Suppressor macrophage (primary cell): ENCODE measurements around the gene LGR4.
"Not testable (repeated sequence)": the region's sequence is repeated elsewhere in the genome, so short reads cannot be mapped to it uniquely, and the experiment has no call there.

Source experiments
- DNase-seq, 4 experiments: peaks; one replicate each; pipeline ENCODE4 v3.0.0-alpha.2; 2020 to 2022

LGR4 gene

GRCh38 chr11:27458182-27458581 lies 14.4 kb downstream of the LGR4 start:
- no peak for DNase-seq

DNA sequence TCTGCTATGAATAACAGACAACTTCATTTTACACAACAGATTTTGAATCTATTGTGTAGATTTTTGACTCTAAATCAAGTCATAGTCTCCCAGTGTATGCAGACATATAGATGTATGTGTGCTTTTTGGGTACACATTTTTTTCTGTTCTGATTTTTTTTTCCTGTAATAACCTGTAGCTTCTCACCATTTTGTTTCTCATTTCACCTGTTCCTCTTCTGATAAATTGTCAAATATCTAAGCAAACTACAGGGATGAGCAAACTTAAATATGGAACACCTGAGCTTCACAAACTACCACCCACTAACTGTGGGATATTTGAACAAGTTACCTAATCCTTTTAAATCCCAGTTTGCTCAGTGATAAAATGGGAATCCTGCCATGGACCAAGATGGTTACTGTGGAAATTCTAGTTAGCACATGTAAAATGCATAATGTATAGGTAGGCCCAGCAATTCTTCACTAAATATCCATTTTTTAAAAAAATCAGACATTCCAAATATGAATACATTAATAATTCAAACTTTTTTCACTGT lies 15.7 kb downstream of the LGR4 start:
- no peak for DNase-seq

- DNase-seq, result no peak
Observed at GRCh38 chr11:27456140-27456794, 16.3 kb downstream of the LGR4 start.

GRCh38 chr11:27455667-27456066 lies 16.9 kb downstream of the LGR4 start:
- DNase-seq, result no peak

DNA sequence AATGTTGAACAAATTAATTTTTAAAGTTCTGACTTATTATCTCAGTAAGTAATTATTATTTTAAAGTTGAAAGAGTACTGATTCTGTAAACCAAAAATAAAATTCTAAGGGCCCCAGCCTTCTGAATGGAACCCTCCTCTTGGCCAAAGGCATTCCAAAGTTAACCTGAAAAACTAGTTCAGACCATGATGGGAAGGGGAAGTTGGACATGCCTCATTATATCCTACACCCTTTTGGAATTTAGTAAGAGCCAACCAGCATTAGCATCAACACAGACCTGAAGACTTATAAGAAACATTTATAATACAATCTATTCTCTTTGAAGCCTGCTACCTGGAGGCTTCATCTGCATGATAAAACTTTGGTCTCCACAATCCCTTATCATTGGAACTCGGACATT lies 18.9 kb downstream of the LGR4 start:
- DNase-seq, result no peak

DNA sequence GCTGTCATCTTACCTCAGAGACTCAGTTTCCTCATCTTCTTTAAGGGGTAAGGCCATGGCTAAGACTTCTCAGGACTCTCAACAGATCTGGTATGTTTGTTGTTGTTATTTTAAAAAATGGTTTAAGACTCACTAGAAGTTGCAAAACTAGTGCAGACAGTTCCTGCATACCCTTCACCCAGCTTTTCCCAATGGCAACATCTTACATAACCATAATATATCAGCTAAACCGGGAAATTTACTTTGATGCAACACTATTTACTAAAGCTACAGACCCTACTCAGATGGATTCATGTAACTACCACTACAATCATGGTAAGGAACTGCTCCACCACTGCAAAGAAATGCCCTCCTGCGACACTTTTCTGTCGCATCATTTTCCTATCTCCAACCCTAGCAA lies 20.4 kb downstream of the LGR4 start:
- DNase-seq, result no peak

DNA sequence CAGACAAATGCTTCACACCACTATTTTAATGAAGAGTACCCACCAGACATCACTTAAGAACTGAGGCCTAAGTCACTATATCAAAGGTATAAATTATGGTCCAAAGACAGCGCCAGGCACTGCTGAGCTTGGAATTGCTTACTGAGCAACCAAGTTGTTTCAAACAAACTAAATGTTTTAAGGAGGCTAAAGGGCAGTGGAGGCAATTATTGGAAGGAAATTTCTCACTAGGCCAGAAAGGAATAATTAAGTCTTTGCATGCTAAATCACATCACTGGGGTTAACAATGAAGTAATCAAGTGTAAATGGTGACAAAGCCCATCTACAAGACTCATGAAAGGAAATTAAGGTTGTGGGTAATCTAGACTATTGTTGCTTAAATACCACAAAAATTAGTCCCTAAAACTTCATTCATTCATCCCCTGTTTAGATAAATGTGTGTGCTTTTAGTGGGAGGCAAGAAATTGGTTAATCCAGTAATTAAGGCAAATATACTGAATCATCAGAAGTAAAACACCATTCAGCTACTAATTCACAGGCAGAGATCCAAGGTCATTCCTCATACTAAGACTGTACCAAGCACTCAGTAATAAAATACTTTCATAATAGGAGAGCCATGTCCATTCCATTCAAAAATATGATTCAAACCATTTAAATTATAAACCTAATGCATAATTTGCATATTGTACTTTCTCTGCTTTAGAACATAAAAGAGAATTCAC lies 21.2 kb downstream of the LGR4 start:
- no peak for DNase-seq

GRCh38 chr11:27448184-27448540 lies 24.4 kb downstream of the LGR4 start:
- not testable (repeated sequence) for DNase-seq

DNA sequence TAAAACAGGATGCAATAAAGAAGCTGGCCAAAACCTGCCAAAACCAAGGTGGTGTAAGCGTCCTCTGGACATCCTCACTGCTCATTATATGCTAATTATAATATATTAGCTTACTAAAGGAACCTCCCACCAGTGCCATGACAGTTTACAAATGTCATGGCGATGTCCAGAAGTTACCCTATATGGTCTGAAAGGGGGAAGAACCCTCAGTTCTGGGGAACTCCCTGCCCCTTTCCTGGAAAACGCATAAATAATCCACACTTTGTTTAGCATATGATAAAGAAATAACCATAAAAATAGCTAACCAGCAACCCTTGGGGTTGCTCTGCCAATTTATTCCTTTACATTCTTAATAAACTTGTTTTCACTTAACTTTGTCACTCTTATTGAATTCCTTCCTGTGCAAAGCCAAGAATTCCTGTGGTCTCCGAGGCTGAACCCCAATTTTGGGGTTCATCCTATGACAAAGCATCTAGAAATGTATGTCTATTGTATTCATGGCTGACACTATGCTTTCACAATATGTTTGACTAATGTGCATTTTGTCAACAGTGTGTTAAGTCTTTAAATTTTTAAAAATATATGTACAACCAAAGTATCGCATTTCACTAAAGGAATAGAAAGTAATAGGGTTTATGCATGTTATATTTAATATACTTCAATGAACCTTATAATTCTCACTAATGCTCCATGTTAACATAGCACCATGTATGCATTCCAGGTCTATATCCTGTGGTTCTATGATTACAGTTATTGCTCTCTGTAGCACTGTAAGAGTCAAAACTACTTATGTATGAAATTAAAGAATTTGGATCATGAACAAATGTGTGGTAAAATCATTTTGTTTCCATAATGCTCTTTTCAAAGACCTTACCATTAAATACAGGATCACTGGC lies 25.1 kb downstream of the LGR4 start:
- no peak for DNase-seq

- DNase-seq, result no peak
Observed at GRCh38 chr11:27445625-27446024, 27.0 kb downstream of the LGR4 start.

DNA sequence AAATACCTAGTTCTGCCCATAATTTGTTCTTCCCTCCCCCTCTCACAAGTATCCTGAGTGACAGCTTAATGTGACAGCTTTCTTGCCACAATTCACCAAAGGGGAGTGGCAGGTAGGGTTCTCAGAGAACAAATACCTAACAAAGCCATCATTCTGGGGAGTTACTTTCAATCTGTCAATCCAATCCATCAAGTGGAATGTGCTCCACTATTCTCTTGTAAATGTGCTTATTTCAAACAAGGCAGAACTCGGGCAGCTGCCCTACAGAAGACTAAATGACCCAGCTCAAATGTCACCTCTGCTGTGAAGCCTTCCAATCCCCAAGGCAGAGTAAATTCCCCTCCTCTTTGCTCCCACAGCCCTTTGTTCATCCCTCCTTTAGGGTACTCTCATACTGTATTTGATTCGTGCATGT lies 27.8 kb downstream of the LGR4 start:
- no peak for DNase-seq

- no peak for DNase-seq
Observed at GRCh38 chr11:27443746-27444507, 28.7 kb downstream of the LGR4 start.

- no peak for DNase-seq
Observed at GRCh38 chr11:27443227-27443626, 29.4 kb downstream of the LGR4 start.

- DNase-seq, result no peak
Observed at GRCh38 chr11:27440090-27440489, 32.5 kb downstream of the LGR4 start.

GRCh38 chr11:27438595-27438981 lies 34.0 kb downstream of the LGR4 start:
- DNase-seq, result no peak

DNA sequence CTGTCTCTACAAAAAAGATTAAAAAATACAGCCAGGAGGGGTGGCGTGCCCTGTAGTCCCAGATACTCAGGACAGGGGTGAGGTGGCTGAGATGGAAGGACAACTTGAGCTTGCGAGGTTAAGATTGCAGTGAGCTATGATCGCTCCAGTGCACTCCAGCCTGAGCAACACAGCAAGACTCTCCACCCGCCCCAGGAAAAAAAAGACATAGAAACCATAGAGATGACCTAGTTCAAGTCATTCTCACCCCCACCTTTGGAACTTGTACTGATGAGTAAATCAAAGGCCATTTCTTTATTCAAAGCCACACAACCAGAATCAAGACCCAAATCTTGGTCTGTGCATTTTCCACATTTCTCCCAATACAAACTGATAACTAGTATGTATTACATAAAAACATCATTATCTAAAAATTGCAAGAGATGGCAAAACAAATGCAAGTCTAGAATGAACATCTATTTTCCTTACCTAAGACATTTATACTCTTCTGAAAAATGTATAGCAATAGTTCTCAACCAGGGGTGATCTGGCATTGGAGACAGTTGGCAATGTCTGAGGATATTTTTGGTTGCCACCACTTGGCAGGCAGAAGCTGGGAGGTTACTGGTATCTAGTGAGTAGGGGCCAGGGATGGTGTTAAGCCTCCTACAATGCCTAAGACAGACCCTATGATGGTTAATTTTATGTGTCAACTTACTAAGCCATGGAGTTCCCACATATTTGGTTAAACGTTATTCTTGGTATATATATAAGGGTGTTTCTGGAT lies 34.6 kb downstream of the LGR4 start:
- DNase-seq, result no peak

DNA sequence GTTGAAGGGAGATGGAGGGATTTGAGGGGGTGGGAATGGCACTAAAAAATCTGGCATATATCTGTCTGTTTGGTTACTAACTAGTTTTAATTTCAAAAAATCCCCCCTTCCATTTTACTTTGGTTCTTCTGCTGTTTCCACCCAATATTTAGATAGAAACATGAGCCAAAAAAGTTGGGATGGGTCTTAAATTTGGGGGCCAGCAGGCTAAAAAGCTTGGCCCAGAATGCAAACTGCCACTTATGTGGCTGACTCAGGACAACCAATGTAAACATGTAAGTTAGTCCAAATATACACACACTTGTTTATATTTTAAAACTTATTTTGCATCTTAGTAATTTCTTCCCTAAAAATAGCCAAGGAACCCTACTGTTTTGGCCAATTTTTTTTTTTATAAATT lies 35.7 kb downstream of the LGR4 start:
- DNase-seq, result no peak

DNA sequence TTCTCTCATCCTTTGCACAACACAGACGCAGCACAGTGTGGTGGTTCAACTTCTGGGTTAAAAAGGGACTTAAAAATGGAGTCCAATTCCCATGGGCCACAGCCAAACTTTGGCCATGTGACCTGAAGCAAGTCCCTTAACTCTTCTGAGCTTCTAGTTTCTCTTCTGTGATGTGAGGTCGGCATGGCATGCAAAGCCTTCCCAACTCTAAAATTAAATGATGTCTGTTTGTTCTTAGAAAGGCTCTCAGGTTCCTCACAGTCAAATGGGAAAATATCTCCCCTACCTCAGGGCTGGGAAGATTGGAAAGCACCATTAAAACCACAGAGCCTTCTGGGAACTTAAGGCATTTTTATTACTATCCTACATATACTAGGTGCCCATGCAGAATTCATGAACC lies 38.8 kb downstream of the LGR4 start:
- DNase-seq, result no peak

GRCh38 chr11:27431808-27432207 lies 40.8 kb downstream of the LGR4 start:
- no peak for DNase-seq

DNA sequence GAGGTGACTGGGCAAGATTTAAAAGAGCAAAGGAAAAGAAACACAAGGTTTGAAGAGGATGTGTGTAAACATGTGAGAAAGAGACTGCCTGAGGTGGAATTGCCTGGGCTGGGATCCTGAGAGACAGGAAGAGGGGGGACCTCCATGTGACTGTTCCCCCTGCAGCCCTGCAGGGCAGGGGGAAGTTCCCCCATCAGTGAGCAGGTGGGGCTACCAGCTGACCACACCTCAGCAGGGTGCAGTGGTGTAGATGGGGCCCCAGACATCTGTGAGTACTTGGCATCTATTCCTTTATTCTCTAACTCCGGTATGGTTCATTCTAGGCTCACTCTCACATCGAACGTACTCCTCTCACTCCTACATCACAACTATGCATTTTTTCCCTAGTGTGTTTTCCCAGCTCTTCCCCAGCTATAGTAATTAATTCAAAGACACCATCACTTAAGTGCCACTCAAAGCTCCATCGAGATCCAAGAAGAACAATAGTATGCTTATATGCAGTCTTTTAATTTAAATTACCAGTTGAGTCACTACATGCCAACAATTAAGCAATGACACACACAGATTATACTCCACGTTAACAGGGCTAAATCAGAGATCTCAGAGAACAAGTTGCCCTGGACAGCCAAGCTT lies 42.7 kb downstream of the LGR4 start:
- no peak for DNase-seq
